ENCODE results near the gene IL1RAPL2.
"Not testable (repeated sequence)": the region's sequence is repeated elsewhere in the genome, so short reads cannot be mapped to it uniquely, and the experiment has no call there.

The IL1RAPL2 gene

DNA sequence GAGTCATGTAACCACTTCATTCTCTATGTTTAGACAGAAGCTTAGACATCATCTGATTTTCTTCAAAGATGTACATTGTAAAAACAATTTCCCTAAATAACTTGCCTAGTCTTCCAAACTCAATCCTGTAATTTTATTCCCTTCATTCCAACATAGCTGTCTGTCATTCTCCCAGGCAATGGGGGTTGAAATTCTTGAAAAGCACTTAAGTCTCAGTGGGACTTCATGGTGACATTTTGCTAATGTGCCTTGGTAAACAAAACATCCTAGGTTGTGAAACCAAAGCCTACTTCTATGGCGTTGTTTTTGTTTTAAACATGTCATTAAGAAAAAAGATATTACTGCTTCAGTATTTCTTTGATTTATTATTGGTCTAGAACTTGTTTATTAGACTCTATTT, 1134.3 kb downstream of the IL1RAPL2 start:
- no peak for DNase-seq (ENCODE audit: low read depth in 2 of 2)

DNA sequence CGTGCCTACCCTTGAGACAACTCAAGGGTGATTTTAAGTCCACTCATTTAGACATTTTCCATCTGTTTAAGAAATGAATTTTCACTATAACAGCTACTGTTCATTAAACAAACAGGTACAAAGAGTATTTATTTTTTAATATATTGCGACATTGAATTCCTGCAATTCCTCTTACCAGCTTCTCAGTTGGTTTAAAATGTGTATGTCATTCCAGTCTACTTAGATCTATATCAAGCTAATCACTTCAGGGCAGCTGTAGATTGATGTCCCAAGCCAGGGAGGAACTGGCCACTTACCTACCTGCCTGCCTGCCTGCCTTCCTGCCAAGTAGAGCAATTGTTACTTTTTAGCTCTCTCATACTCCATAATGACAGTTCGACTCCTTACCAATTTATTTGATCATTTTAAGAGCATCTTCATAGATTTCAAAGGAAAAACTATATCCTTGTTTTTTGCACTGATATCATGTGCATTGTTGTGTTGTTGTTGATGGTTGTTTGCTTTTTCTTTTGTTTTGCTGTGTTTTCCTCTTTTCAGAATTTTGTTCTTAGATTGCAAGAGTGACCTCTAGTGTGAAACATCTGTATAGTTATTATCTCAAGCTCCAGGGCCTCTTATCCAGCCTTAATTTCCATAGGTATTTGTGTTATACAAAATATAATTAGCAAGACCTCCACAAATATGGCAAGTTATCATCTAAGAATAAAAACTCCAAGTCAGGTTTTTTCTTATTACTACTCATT, 1135.5 kb downstream of the IL1RAPL2 start:
- no peak for DNase-seq (ENCODE audit: low read depth in 2 of 2)

DNA sequence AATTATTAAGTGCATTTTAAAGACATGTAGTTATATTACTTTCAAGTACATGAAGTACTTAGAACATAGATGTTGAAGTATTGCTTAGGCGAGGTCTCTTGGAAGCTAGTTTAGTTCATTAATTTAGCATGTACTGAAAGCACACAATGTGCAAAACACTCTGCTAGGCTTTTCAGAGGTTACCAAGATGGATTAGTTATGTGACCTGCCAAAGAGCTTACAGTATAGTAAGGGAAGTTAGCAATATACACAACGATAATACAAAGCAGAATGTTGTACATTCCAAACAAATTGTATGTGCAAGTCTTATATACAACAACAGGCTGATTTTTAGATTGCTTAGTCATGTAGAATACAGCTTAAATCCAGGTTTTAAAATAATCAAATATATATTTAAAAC, 1137.9 kb downstream of the IL1RAPL2 start:
- no peak for DNase-seq (ENCODE audit: low read depth in 2 of 2)

DNA sequence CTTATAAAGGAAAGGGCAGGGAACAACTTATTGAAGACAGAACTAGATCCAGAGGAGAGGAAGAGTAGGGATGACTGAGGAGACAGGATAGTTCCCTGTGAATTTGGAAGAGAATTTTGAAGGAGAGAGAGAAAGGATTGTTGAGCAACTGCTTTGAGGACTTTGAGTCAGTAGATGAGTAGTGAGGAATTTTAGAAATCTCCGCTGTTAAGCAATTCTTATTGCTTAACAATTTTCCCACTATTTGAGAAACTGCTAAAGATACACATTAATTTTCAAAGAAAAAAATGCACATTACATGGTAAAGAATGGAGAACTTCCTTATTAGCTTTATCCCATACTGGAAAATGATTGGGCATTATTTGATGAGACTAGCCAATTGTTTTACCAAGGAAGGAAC, 1140.0 kb downstream of the IL1RAPL2 start:
- DNase-seq (ENCODE audit: low read depth in 2 of 2), result no peak

DNA sequence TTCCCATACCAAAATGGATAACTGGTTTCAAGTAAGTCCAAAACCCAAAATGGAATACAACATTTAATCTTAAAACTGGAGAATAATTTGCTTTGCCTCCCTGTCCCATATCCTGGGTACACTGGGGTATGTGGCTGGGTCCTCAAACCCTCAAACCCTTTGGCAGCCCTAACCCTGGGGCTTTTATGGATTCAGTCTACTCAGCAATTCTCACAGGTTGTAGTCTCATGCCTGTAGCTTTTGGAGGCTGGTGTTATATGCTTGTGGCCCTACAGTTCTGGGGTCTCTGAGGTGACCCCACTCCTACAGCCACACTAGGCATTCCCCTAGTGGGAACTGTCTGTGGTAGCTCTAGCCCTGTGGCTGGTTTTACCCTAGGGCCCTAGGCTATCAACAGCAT, 1145.8 kb downstream of the IL1RAPL2 start:
- DNase-seq (ENCODE audit: low read depth in 2 of 2), result no peak

DNA sequence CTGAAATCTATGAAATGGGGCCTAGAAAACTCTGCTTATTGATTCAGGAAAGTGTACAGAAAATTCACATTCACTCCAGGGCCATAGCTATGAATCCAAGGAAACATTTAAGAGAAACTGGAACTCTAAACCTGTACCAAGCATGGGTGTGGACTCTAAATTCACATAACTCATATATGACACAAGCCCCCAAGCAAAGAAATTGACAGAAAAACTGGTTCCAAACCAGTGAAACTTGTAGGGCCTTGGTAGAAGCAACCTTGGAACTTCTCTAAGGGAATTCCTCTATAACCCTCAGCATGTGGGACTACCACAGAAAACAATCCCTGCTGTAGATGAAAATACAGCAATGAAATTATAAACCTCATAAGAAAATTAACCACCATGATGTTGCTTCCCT, 1149.7 kb downstream of the IL1RAPL2 start:
- DNase-seq (ENCODE audit: low read depth in 2 of 2), result no peak

DNA sequence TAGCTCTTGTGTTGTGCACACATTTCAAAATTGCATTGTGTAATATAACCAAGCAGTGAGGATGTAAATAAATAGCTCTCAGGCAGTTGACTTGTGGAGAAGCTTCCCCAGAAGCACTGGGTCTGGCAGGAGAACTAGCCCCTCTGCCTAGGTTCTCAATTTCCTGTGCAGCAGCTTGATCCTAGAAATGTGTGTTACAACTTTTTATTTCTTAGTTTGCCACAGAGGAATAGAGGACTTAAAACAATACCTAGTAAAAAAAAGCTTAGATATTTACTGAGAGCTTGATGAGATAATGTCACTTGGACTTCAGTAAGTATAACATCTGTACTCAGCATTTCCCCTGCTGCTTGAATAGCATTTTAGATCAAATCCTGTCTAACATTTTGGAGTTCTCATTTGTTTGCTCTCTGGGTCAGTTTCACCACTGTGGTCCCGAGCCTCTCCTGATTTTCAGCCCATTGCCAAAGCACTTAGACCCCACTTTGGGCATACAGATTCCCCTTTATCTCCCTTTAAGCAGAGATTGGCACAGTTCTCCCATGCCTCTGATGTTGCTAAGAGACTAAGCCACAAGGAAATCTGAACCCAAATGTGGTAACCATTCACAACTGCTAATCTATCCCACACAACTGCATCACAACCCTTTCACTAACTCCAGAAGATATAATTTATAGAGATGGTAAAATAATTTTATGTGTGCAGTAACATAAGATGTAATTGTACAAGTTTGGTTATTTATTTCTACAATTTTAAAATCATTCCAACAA, 1158.2 kb downstream of the IL1RAPL2 start:
- no peak for DNase-seq (ENCODE audit: low read depth in 2 of 2)

DNA sequence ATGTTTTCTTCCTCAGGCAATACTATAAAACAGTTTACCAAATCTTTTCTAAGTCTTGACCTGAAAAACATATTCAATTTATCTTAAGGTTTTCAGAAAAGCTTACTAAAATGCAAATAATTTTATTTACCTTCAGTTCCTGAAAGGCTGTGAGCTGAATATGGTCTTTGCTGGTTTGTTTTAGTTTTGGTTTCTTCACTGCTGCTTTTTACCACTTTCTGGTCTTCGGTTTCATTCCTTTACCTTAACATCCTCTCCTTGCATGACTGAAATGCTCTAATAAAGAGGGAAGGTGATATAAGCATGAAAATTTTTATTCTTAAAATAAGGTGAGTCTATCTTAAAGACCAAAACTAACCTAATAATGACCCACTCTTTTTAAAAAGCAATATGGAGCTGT, 1159.2 kb downstream of the IL1RAPL2 start:
- DNase-seq (ENCODE audit: low read depth in 2 of 2), result no peak

DNA sequence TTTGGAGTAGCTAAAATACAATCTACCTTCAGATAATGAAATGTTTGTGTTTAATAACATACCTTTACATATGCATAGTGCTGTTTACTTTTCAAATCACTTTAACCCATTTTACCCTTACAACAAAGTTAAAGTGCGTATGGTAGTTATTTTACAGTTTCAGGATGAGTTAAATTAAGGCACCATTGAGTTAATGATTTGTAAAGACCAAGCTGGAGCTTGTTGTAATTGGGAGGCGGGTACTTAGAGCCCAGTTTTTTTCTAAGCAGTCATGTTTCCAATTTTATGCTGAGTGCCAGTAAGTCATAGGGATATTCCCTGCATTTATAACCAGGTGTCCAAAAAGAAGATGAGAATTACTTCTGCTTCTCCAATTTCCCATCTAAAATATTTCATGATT, 1172.2 kb downstream of the IL1RAPL2 start:
- no peak for DNase-seq (ENCODE audit: low read depth in 2 of 2)

DNA sequence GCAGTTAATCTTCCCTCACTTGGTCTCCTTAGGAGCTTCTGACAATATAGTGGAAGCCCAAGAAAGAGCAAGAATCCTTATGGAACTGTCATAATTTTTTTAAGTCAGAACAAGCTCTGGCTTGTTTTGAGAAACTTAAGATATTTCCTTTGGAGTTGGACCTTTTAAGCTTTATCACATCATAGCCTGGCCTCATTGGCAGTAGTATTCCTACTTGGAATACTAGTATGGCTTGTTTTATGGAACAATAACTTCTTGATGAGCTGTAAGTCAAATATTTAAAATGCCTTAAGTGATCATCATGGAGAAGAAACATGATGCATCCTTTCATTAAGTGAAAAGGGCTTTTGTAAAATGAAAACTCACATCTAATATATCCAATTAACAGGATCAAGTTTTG, 1178.3 kb downstream of the IL1RAPL2 start:
- DNase-seq (ENCODE audit: low read depth in 2 of 2), result no peak

DNA sequence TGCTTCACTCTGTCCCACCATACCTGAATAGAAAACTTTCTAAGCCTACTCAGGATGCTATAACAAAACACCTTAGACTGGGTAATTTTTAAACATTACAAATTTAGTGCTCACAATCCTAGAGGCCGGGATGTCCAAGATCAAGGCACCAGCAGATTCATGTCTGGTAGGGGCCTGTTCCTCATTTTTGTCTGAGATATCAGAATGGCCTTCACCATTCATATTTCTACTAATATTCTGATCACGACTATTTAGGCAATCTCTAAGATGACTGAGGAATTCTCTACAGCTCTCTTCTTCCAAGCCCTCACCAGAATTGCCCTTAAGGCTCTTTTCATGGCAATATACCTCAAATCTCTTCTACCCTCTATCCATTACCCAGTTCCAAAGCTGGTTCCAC, 1178.9 kb downstream of the IL1RAPL2 start:
- no peak for DNase-seq (ENCODE audit: low read depth in 2 of 2)

DNA sequence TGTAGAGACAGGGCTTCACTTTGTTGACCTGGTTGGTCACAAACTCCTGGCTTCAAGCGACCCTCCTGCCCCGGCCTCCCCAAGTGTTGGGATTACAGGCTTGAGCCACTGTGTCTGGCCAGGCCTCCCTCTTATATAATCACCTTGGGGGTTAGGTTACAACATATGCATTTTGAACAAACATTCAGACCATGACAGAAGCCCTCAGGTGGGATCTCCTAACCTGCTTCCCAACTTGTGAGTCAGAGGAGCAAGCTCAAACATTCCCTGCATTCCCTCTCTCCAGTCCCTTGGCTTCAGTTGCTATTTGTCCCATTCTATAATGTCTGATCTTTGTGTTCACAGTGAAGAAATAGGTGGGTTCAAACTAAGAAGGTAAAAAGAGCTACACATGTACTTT, 1179.9 kb downstream of the IL1RAPL2 start:
- no peak for DNase-seq (ENCODE audit: low read depth in 2 of 2)

DNA sequence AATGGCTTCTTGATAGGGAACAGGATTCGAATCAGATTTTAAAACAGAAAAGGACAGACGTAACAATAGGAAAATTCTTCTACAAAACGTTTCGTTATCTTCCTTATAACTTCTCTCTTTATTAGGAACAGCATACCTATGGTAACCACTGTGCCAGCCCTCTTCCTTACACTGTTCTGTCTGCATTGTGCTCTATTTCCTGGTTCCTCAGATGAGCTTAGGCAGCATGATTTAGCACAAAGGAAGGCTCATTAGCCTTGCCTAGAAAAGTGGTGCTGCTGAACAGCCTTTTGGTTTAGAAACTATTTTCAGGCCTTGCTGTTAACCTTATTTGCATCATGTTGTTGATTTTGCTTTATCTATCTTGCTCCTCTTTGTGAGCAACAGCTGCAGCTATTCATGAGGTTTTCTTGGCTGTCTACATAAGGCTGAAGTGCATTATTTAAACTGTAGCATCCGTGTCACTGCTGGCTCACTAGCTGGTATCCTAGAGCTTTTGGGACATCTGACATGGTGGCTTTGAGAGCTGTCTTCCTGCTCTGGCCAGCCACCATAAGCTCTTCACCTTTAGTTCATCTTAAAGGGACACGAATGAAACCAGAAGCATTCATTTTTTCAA, 1186.4 kb downstream of the IL1RAPL2 start:
- DNase-seq (ENCODE audit: low read depth in 2 of 2), result no peak

DNA sequence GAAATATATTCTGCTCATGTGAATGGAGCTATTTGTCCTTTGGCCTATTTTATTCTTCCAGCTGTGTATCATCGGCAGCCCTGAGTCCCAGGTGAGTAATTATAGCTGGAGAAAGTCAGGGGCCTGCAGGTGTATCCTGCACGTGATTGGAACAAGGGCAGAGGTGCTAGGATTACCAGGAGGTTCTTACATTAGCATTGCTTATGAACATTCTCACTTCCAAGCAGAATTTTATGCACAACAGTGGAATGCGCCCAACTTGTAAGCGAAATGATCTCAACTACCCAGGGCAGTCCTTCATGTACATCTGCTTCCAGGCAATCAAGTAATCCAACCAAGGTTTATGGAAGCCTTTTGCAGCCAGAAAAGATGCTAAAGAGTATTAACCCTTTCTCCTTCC, 1187.4 kb downstream of the IL1RAPL2 start:
- DNase-seq (ENCODE audit: low read depth in 2 of 2), result no peak

DNA sequence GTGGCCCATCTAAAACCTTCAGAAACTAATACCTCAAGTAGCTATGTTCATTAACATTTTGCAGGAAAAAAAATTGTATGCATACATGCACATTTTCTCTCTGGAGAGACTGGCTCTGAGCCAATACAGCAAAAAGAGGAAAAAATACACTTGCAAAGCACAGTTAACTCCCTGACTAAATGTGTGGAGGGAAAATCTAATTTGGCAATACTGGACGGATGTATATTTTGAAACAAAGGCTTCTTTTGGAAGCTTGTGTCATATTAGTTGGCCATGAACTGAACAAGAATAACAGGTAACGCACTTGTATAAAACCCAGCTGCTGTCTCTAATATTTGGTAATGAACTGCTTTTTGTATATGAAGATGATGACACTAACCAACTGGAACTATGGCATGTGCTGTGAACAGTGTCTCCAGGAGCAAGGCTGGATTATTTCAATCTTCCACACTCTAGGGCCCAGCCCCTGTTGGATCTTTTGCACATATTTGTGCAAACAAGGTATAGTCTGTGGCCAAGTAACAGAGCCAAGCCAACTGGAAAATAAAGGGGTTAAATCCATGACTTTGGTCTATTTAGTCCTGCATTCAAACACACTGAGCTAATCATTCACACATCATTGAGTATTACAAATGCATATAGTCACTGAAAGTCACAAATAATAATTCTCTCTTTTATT, 1188.4 kb downstream of the IL1RAPL2 start:
- DNase-seq (ENCODE audit: low read depth in 2 of 2), result no peak

DNA sequence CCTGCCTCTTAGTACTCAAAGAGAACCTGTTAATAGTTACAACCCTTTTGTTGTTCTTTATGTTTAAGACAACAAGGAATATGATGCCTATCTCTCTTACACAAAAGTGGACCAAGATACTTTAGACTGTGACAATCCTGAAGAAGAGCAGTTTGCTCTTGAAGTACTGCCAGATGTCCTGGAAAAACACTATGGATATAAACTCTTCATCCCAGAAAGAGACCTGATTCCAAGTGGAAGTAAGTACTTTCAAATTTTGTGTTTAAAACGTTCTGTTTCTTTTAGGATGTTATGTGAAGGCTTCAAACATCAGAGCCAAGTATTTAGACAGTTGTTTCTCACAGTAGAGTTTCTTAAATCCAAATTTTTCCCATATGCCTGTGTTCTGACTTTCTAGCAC, 1189.1 kb downstream of the IL1RAPL2 start:
- no peak for DNase-seq (ENCODE audit: low read depth in 2 of 2)

DNA sequence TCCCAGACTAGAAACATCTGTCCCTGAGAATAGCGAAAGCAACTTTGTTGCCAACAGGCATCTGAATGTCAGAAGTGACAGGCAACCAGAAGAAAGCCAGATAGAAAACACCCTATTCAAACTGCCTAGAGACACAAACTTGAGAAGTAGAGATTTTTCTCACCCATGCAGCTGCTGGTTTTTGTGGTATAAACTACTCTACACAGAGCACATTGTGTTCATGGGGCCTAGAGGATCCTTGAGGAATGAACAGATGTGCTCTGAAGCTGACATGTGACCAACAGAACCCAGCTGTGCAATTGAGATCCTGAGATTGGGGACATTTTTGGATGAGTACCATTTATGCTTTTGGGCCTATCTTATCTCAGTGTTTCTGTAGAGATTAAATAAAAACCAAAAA, 1192.8 kb downstream of the IL1RAPL2 start:
- DNase-seq (ENCODE audit: low read depth in 2 of 2), result no peak

DNA sequence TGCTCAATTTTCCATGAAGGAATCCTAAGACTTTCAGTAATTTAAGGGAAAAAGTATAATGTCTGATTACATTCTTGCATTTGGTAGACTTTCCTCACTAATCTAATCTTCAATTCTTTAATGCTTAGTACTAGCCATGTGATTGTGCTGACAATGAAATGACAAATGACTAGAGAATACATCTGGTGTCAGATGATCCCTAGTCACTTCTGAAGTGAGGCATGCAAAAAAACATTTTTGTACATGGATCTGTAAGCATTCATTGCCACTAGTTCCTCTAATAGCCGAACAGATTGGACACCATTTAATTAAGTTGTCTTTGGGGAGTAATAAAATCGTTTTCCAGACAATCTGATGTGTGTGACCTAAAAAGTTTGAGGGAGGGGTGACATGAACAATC, 1193.6 kb downstream of the IL1RAPL2 start:
- DNase-seq (ENCODE audit: low read depth in 2 of 2), result no peak

DNA sequence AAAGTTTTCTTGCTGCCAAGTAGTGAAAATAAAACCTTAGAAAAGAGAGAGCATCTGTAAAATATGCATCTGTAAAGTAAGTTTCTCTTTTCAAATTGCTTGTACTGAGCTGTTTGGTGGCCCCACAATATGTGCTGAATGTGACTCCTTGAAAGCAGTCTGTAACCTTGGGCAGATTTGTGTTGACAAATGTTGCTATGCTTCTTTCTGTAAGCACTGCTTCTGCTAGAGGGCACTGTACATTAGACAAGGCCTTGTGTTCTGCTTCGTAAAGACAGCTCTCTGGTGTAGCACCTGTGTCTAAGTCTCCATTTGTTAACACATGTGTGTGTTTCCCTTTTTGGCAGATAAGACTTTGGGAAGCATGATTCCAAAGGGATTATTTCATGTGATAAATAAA, 1199.7 kb downstream of the IL1RAPL2 start:
- DNase-seq (ENCODE audit: low read depth in 2 of 2), result no peak

DNA sequence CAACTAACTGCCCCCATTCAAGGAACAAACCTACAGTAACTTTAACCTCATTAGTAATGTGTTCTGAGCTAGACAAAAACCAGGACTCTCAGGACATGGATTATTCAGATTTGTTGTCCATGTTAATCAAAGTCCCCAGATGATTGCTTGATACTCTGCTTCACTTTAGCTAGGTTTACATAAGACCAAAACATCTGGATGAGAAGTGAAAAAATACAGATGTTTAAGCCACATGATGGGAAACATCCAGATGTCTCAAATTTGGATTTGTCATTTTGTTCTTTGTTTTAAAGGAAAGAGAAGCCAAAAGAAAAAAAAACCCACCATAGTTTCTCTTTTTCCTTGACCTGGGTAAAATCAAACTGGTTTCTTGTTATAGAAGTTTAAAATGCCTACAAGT, 1207.8 kb downstream of the IL1RAPL2 start:
- DNase-seq (ENCODE audit: low read depth in 2 of 2), result no peak

DNA sequence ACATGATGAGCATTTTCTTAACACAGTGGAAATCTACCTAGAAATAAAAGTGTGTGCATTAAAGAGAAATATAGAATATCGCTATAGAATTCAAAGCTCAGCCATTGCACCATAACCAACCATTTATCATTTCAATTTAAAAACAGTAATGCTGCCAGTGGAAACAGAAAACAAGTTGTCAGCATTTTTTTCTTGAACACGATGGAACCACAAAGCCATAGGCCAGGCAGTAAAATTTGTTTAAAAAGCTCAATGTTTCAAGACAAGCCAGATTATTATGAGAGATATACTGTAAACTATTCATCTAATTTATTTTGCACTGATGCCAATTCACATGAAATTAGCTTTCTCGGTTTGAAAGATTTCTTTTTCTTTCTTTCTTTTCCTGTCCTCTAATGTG, 1209.7 kb downstream of the IL1RAPL2 start:
- DNase-seq (ENCODE audit: low read depth in 2 of 2), result no peak

DNA sequence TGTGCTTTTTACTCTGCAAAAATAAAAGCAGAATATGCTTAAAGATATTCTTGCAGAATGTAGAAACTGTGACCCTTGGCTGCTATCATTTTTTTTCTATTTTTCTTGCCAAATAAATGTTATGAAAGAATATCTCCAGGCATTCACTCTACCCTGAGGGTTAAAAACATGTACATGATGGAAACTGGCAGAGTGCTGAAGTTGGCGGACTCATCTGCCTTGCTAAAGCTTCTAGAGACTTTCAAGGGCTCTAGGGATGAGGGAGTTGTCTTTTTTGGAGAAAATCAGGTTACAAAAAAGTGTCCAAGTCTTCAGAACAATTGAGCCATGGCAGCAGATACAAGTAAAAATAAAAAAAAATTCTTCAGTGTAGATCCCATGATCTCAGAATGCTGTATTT, 1215.8 kb downstream of the IL1RAPL2 start:
- DNase-seq (ENCODE audit: low read depth in 2 of 2), result no peak

DNA sequence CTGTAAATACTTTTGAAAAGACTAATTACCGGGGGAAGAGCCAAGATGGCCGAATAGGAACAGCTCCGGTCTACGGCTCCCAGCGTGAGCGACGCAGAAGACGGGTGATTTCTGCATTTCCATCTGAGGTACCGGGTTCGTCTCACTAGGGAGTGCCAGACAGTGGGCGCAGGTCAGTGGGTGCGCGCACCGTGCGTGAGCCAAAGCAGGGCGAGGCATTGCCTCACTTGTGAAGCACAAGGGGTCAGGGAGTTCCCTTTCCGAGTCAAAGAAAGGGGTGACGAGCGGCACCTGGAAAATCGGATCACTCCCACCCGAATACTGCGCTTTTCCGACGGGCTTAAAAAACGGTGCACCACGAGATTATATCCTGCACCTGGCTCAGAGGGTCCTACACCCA, 1230.9 kb downstream of the IL1RAPL2 start:
- not testable (repeated sequence) for DNase-seq (ENCODE audit: low read depth in 2 of 2)
